SK-N-SH treated with all-trans-retinoic acid at 6 μM for 48 hours (cell line): ENCODE measurements around the gene CHST11.

Experiments used
- ATAC-seq: fragments of 200-7000 bp; cut with Tn5 transposase; 3 replicates; pipeline ENCODE4 v1.9.1; 2020; ENCODE audit warnings: mild to moderate bottlenecking, moderate library complexity
- ARNTL ChIP-seq: fragments of 450-650 bp; formaldehyde crosslinking; IDR thresholded peaks from 2 replicates; pipeline ENCODE4 v1.5.0; 2020; ENCODE audit warnings: low read depth, mild to moderate bottlenecking, moderate library complexity, borderline replicate concordance
- BACH2 ChIP-seq: fragments of 250-450 bp; sonication (Bioruptor Pico); IDR thresholded peaks from 2 replicates; pipeline ENCODE4 v1.9.0; 2021; ENCODE audit warnings: mild to moderate bottlenecking, borderline replicate concordance
- CSDC2 ChIP-seq: fragments of 250-450 bp; sonication (Bioruptor Pico); IDR thresholded peaks from 2 replicates; pipeline ENCODE4 v1.5.0; 2020; ENCODE audit warnings: mild to moderate bottlenecking, moderate library complexity
- ESRRG ChIP-seq: fragments of 250-450 bp; sonication (Bioruptor Pico); IDR thresholded peaks from 2 replicates; pipeline ENCODE4 v1.6.1; 2021; ENCODE audit warnings: mild to moderate bottlenecking
- GLIS3 ChIP-seq: fragments of 250-450 bp; sonication (Bioruptor Pico); IDR thresholded peaks from 2 replicates; pipeline ENCODE4 v1.5.0; 2020; ENCODE audit warnings: mild to moderate bottlenecking, moderate library complexity
- OSR1 ChIP-seq: fragments of 250-450 bp; sonication (Bioruptor Pico); IDR thresholded peaks from 2 replicates; pipeline ENCODE4 v1.8.0; 2022; ENCODE audit warnings: moderate library complexity, mild to moderate bottlenecking, inconsistent platforms
- PATZ1 ChIP-seq: fragments of 250-450 bp; sonication (Bioruptor Pico); IDR thresholded peaks from 2 replicates; pipeline ENCODE4 v1.8.0; 2020; ENCODE audit warnings: mild to moderate bottlenecking, moderate library complexity, borderline replicate concordance
- PPARA ChIP-seq: fragments of 250-450 bp; sonication (Bioruptor Pico); IDR thresholded peaks from 2 replicates; pipeline ENCODE4 v1.5.0; 2020; ENCODE audit warnings: mild to moderate bottlenecking, borderline replicate concordance
- RARB ChIP-seq: fragments of 250-450 bp; sonication (Bioruptor Pico); IDR thresholded peaks from 2 replicates; pipeline ENCODE4 v1.8.0; 2021; ENCODE audit warnings: mild to moderate bottlenecking, moderate library complexity
- SNAI2 ChIP-seq: fragments of 250-450 bp; sonication (Bioruptor Pico); IDR thresholded peaks from 2 replicates; pipeline ENCODE4 v1.5.0; 2020; ENCODE audit warnings: mild to moderate bottlenecking, moderate library complexity
- TCF4 ChIP-seq: fragments of 250-450 bp; sonication (Bioruptor Pico); IDR thresholded peaks from 2 replicates; pipeline ENCODE4 v1.8.0; 2021; ENCODE audit warnings: mild to moderate bottlenecking, moderate library complexity, borderline replicate concordance
- TOX ChIP-seq: fragments of 250-450 bp; sonication (Bioruptor Pico); IDR thresholded peaks from 2 replicates; pipeline ENCODE4 v1.8.0; 2021; ENCODE audit warnings: mild to moderate bottlenecking, moderate library complexity, borderline replicate concordance
- TSHZ2 ChIP-seq: fragments of 250-450 bp; sonication (Bioruptor Pico); IDR thresholded peaks from 2 replicates; pipeline ENCODE4 v1.5.0; 2020; ENCODE audit warnings: mild to moderate bottlenecking, moderate library complexity
- ZC3H10 ChIP-seq: fragments of 250-450 bp; sonication (Bioruptor Pico); IDR thresholded peaks from 2 replicates; pipeline ENCODE4 v1.5.1; 2021; ENCODE audit warnings: mild to moderate bottlenecking, moderate library complexity
- ZFP3 ChIP-seq: fragments of 250-450 bp; sonication (Bioruptor Pico); IDR thresholded peaks from 2 replicates; pipeline ENCODE4 v1.5.0; 2020; ENCODE audit warnings: mild to moderate bottlenecking, moderate library complexity
- ZFP30 ChIP-seq: fragments of 450-650 bp; formaldehyde crosslinking; IDR thresholded peaks from 2 replicates; pipeline ENCODE4 v1.5.0; 2022; ENCODE audit warnings: mild to moderate bottlenecking, moderate library complexity
- ZNF565 ChIP-seq: fragments of 450-650 bp; formaldehyde crosslinking; conservative IDR thresholded peaks from 2 replicates; pipeline ENCODE4 v1.5.0; 2020; ENCODE audit warnings: low read depth, mild to moderate bottlenecking, moderate library complexity
- ZNF70 ChIP-seq: fragments of 450-650 bp; formaldehyde crosslinking; IDR thresholded peaks from 2 replicates; pipeline ENCODE4 v1.5.0; 2020; ENCODE audit warnings: mild to moderate bottlenecking, moderate library complexity
- ZNF8 ChIP-seq: fragments of 450-650 bp; formaldehyde crosslinking; IDR thresholded peaks from 2 replicates; pipeline ENCODE4 v1.5.0; 2020; ENCODE audit warnings: mild to moderate bottlenecking, moderate library complexity

Gene CHST11

GRCh38 chr12:104686196-104686595 is 229.4 kb downstream of the CHST11 start:
- TF ChIP-seq CSDC2 (CRISPR knock-in tag): no peak
- no peak for ATAC-seq

GRCh38 chr12:104687823-104688573 is 231.2 kb downstream of the CHST11 start:
- TF ChIP-seq TCF4 (CRISPR knock-in tag) (no peak), PPARA (CRISPR knock-in tag) (no peak), CSDC2 (CRISPR knock-in tag) (no peak), PATZ1 (CRISPR knock-in tag) (no peak), OSR1 (CRISPR knock-in tag) (no peak), ARNTL (CRISPR knock-in tag) (no peak), ZFP3 (CRISPR knock-in tag) (no peak), BACH2 (CRISPR knock-in tag) (no peak), TSHZ2 (no peak), ZFP30 (CRISPR knock-in tag) (no peak)
- TF ChIP-seq, all 23 proteins: peak for 0
- ATAC-seq: no peak

GRCh38 chr12:104689635-104690034 is 232.9 kb downstream of the CHST11 start:
- ATAC-seq: no peak
- TF ChIP-seq GLIS3 (no peak), PPARA (CRISPR knock-in tag) (no peak), SNAI2 (no peak), ESRRG (CRISPR knock-in tag) (no peak), ARNTL (CRISPR knock-in tag) (no peak)

GRCh38 chr12:104691721-104692556 is 235.2 kb downstream of the CHST11 start:
- ATAC-seq: no peak
- no peak for TF ChIP-seq PATZ1 (CRISPR knock-in tag)
- TF ChIP-seq ARNTL (CRISPR knock-in tag): no peak
- TF ChIP-seq TOX (CRISPR knock-in tag): no peak
- TF ChIP-seq ZC3H10 (CRISPR knock-in tag): no peak
- no peak for TF ChIP-seq CSDC2 (CRISPR knock-in tag)
- TF ChIP-seq ZFP3 (CRISPR knock-in tag): no peak
- no peak for TF ChIP-seq GLIS3
- TF ChIP-seq ZNF70 (CRISPR knock-in tag): no peak
- TF ChIP-seq ZNF8: no peak
- no peak for TF ChIP-seq ESRRG (CRISPR knock-in tag)
- TF ChIP-seq TSHZ2: no peak
- TF ChIP-seq ZNF565 (CRISPR knock-in tag): no peak
- TF ChIP-seq TCF4 (CRISPR knock-in tag): no peak
- no peak for TF ChIP-seq BACH2 (CRISPR knock-in tag)
- no peak for TF ChIP-seq RARB (CRISPR knock-in tag)
- no peak for TF ChIP-seq OSR1 (CRISPR knock-in tag)
- TF ChIP-seq, all 23 proteins: peak for 0
